B cell (primary cell): ENCODE data around the gene PCDHB16.
"Not testable (repeated sequence)": the region's sequence is repeated elsewhere in the genome, so short reads cannot be mapped to it uniquely, and the experiment has no call there.

Source experiments
- EZH2 ChIP-seq: IDR thresholded peaks from 2 replicates; pipeline ENCODE4 v1.6.1; 2012; ENCODE audit warnings: borderline replicate concordance, low read depth, mild to moderate bottlenecking, moderate library complexity, low read length; ENCODE audit not compliant: insufficient read depth, poor library complexity, severe bottlenecking
- TF ChIP-seq, protein P1 (sequence below): fragments of 200-600 bp; IDR thresholded peaks from one replicate; pipeline ENCODE4 v1.8.0; 2022; ENCODE audit warnings: antibody characterized with exemption, mild to moderate bottlenecking

DNA sequence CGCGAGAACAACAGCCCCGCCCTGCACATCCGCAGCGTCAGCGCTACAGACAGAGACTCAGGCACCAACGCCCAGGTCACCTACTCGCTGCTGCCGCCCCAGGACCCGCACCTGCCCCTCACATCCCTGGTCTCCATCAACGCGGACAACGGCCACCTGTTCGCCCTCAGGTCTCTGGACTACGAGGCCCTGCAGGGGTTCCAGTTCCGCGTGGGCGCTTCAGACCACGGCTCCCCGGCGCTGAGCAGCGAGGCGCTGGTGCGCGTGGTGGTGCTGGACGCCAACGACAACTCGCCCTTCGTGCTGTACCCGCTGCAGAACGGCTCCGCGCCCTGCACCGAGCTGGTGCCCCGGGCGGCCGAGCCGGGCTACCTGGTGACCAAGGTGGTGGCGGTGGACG, 33.3 kb downstream of the PCDHB16 start:
- TF ChIP-seq, protein P1, sequence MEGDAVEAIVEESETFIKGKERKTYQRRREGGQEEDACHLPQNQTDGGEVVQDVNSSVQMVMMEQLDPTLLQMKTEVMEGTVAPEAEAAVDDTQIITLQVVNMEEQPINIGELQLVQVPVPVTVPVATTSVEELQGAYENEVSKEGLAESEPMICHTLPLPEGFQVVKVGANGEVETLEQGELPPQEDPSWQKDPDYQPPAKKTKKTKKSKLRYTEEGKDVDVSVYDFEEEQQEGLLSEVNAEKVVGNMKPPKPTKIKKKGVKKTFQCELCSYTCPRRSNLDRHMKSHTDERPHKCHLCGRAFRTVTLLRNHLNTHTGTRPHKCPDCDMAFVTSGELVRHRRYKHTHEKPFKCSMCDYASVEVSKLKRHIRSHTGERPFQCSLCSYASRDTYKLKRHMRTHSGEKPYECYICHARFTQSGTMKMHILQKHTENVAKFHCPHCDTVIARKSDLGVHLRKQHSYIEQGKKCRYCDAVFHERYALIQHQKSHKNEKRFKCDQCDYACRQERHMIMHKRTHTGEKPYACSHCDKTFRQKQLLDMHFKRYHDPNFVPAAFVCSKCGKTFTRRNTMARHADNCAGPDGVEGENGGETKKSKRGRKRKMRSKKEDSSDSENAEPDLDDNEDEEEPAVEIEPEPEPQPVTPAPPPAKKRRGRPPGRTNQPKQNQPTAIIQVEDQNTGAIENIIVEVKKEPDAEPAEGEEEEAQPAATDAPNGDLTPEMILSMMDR, result not testable (repeated sequence)
- not testable (repeated sequence) for TF ChIP-seq EZH2
